Adrenal gland (tissue), 12 donors: Measurements from ENCODE around the gene TAGLN2. TPM values are rescaled to one million over a fixed set of nuclear protein-coding genes. Genes with fewer than 3 reads are reported as not detected.

Experiments used
- DNase-seq, 7 donors: peaks; one replicate each; pipeline ENCODE4 v3.0.0-alpha.2; 2019 to 2020
- H3K27ac ChIP-seq, 5 donors: fragments of 200-600 bp; sonication (generic) in 4 of 5; 1 replicate in 3 of 5; 2 replicates in 2 of 5; pipeline versions ENCODE4 v1.5.1 to v1.8.0; 2016 to 2020; ENCODE audit warnings: mild to moderate bottlenecking in 1 of 5
- H3K27me3 ChIP-seq: fragments of 200-600 bp; 2 replicates; pipeline ENCODE4 v1.8.0; 2021
- H3K36me3 ChIP-seq, 2 donors: fragments of 200-600 bp; replicated peaks in 1 of 2; 1 replicate in 1 of 2; 2 replicates in 1 of 2; pipeline versions ENCODE4 v1.5.1 to v1.8.0; 2018 to 2022
- H3K4me1 ChIP-seq, 2 donors: fragments of 200-600 bp; replicated peaks in 1 of 2; 1 replicate in 1 of 2; 2 replicates in 1 of 2; pipeline versions ENCODE4 v1.5.1 to v1.8.0; 2018 to 2021
- H3K4me3 ChIP-seq, 4 donors: fragments of 200-600 bp; sonication (generic) in 3 of 4; one replicate each; pipeline ENCODE4 v1.5.1; 2016 to 2018
- H3K9me3 ChIP-seq, 3 donors: fragments of 200-600 bp; sonication (generic) in 1 of 3; replicated peaks in 1 of 3; 1 replicate in 2 of 3; 2 replicates in 1 of 3; pipeline versions ENCODE4 v1.5.1 to v1.8.0; 2016 to 2021
- POLR2A ChIP-seq, 2 donors: fragments of 450-650 bp; IDR thresholded peaks; one replicate each; pipeline ENCODE4 v1.6.1; 2017; ENCODE audit warnings: antibody characterized with exemption in 2 of 2, mild to moderate bottlenecking in 2 of 2, moderate library complexity in 1 of 2
- WGBS, 4 donors: extraction: QIAGEN DNeasy Blood & Tissue Kit in 2 of 4; methylation state at CpG; one replicate each; pipeline versions ENCODE4 v1.1.5 to v1.1.7; 2013 to 2017; 5-methylcytosine and 5-hydroxymethylcytosine counted together
- intact Hi-C, 2 donors: fragments of 100-400 bp; cut with DNase I; formaldehyde crosslinking; loops; one replicate each; pipeline versions ENCODE4 v1.14.1 to v1.15.0; 2022 to 2023
- polyA plus RNA-seq, 3 donors: library from polyadenylated mRNA; stranded (reverse); fragments of 200-250 nt in 2 of 3; fragments of 350-450 nt in 1 of 3; fragmentation: Illumina TruSeq in 1 of 3; extraction: RNeasy Lipid Tissue Mini Kit (QIAGEN cat#74804) in 1 of 3; gene quantifications; one replicate each; pipeline ENCODE4 v1.2.3, GENCODE V29; 2013 to 2014
- total RNA-seq, 9 donors: library from RNA; depleted of rRNA in 4 of 9; stranded (reverse); fragments of >200 nt in 4 of 9; fragments of 120-200 nt in 1 of 9; fragmentation: NEBNext Ultra II Directional in 1 of 9; extraction: Animal tissue kit (Norgen Biotek cat#: 25700) in 1 of 9; gene quantifications; one replicate each; pipeline versions ENCODE4 v1.1.0 to v1.2.4, GENCODE V29; 2013 to 2023
- TF ChIP-seq, protein P1 (sequence below), 6 experiments: fragments of 450-650 bp in 4 of 6; fragments of 200-600 bp in 2 of 6; sonication (generic) in 1 of 6; IDR thresholded peaks; 1 replicate in 5 of 6; 2 replicates in 1 of 6; pipeline versions ENCODE4 v1.5.1 to v1.8.0; 2016 to 2021; ENCODE audit warnings: antibody characterized with exemption in 6 of 6, mild to moderate bottlenecking in 2 of 6, moderate library complexity in 1 of 6
- donor health status: healthy with polysubstance abuse.
- donor health status: Bipolar disorder and iron deficiency.
- donor health status: DM: yes; HTN: yes; CAD: no.
- donor health status: DM: no; HTN: no; CAD: no.
- donor health status: DM: no; HTN: no; CAD: no.
- donor health status: DM: yes; HTN: yes; CAD: no.

Gene TAGLN2
- total and polyA plus RNA-seq, 12 donors = 42.3 to 215 (median 143) TPM

DNA sequence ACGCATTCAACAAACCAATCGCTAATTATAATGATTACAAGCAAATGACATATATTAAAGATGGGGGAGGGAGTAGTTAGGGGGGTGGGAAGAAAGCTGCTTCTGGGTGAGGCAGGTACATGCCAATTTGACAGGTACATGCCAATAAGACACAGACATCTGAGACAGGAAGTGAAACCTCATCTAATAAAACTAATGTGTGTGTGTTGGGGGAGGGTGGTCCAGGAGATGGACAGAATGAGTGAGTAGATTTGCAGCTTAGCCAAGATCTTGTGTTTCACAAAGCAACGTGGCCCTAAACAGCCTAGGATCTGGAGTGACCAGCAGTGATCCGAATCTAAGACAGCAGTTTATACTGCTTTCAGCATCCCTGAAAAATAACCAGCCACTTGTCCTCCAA, 36.1 kb downstream of the TAGLN2 start:
- 91 to 98% (median 94%) methylated on average over 4 of the region's 4 CpGs for WGBS, 4 donors
- intact Hi-C loops = loop anchor here in 1 of 2 donors (2.0 kb wide), 1 partner anchor 88 kb away; no protein-coding TSS in a partner anchor
- no peak for DNase-seq
- TF ChIP-seq, protein P1, sequence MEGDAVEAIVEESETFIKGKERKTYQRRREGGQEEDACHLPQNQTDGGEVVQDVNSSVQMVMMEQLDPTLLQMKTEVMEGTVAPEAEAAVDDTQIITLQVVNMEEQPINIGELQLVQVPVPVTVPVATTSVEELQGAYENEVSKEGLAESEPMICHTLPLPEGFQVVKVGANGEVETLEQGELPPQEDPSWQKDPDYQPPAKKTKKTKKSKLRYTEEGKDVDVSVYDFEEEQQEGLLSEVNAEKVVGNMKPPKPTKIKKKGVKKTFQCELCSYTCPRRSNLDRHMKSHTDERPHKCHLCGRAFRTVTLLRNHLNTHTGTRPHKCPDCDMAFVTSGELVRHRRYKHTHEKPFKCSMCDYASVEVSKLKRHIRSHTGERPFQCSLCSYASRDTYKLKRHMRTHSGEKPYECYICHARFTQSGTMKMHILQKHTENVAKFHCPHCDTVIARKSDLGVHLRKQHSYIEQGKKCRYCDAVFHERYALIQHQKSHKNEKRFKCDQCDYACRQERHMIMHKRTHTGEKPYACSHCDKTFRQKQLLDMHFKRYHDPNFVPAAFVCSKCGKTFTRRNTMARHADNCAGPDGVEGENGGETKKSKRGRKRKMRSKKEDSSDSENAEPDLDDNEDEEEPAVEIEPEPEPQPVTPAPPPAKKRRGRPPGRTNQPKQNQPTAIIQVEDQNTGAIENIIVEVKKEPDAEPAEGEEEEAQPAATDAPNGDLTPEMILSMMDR (IDR thresholded peaks at IDR 0.05) = no peak
- Histone ChIP-seq H3K27me3 (no peaks in the 10 kb centered on the region), H3K4me1 (peaks cover 8 to 21% of the 10 kb centered on the region in 2 donors), H3K9me3 (no peaks in the 10 kb centered on the region), H3K27ac (peak overlapping the region in 3 of 5 donors; percentile 22 to 82 (median 68)), H3K4me3 (no peak overlapping the region), H3K36me3 (no peaks in the 10 kb centered on the region)

DNA sequence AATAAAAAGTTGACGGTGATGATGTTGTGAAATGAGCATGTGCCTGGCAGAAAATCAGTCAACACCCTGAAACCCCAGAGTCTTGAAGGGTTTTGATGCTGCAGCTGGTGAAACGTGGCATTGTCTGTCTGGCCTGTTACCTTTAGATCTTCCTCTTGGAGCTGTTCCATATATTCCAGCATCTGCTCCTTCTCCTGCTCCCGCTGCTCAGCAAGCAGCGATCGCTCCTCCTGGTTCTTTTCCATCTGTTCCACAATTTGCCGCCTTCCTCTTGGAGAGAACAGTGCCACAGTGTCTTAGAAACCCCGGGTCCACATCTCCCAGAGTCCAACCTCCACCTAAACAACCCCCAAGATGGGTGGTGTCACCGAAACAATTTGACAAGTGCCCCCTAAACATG, 41.0 kb downstream of the TAGLN2 start:
- WGBS, 4 donors = 82 to 84% (median 83%) methylated on average over 8 of the region's 8 CpGs
- no peaks in the 10 kb centered on the region for H3K9me3 ChIP-seq
- intact Hi-C loops = no loop called here

DNA sequence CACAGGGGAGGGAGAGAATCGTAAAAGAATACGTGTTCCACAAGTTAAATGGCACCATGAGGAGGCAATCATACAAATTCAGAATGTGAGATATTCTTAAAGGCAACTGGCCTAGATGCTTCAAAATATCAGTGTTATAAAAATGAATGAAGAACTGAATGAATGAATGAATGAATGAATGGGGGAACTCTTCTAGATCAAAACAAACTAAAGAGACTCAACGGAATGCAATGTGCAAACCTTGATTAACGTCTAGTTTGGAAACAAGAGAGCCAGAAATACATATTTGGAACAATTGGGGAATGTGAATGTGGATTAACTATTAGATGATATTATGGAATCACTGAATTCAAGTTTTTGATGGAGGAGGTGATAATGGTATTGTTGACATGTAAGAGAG, 42.2 kb downstream of the TAGLN2 start:
- WGBS, 4 donors = 69 to 92% (median 72%) methylated on average over 3 to 4 of the region's 4 CpGs
- Histone ChIP-seq H3K9me3 (no peaks in the 10 kb centered on the region), H3K36me3 (no peaks in the 10 kb centered on the region), H3K4me3 (no peak overlapping the region), H3K4me1 (peaks cover 3 to 6% of the 10 kb centered on the region in 2 donors), H3K27ac (no peak overlapping the region), H3K27me3 (no peaks in the 10 kb centered on the region)
- intact Hi-C loops = no loop called here
- TF ChIP-seq POLR2A (IDR thresholded peaks at IDR 0.05) = no peak
- no peak for DNase-seq

More for the DNA sequence above, 41.0 kb downstream of the TAGLN2 start:
- no peak for DNase-seq
- Histone ChIP-seq H3K4me1 (peaks cover 5 to 6% of the 10 kb centered on the region in 2 donors), H3K4me3 (no peak overlapping the region), H3K27ac (no peak overlapping the region), H3K27me3 (no peaks in the 10 kb centered on the region), H3K36me3 (no peaks in the 10 kb centered on the region)
- TF ChIP-seq POLR2A (IDR thresholded peaks at IDR 0.05) = no peak
- TF ChIP-seq, protein P1 (IDR thresholded peaks at IDR 0.05) = no peak

DNA sequence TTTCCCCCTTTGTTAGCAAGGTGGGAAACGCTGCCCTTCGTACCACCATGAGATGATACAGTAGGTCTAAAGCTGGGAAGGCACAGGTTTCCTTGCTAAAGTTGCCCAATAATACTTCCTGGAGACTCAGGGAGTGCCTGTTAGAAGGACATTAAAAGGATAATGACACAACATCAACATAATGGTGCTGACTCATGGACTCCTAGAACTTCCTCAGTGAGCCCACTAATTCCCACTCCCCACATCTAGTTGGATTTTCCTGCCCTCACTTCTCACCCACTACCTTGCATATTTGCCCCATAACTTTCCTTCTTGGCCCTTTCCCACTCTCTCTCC, 42.8 kb downstream of the TAGLN2 start:
- H3K27ac ChIP-seq = no peak overlapping the region
- H3K4me1 ChIP-seq = peaks cover 3 to 6% of the 10 kb centered on the region in 2 donors
- TF ChIP-seq, protein P1 (IDR thresholded peaks at IDR 0.05) = no peak
- TF ChIP-seq POLR2A (IDR thresholded peaks at IDR 0.05) = no peak
- H3K27me3 ChIP-seq = no peaks in the 10 kb centered on the region
- no peaks in the 10 kb centered on the region for H3K36me3 ChIP-seq
- no peaks in the 10 kb centered on the region for H3K9me3 ChIP-seq
- no peak overlapping the region for H3K4me3 ChIP-seq
- DNase-seq = no peak
- intact Hi-C loops = no loop called here
- 70 to 84% (median 80%) methylated on average over 2 of the region's 2 CpGs for WGBS, 4 donors
